ENCODE results near the gene GRIK4. TPM values are rescaled to one million over a fixed set of nuclear protein-coding genes. Genes with fewer than 3 reads are reported as not detected.

The GRIK4 gene
- total RNA-seq, 1 experiment from 2014 or later = 3.3 TPM

DNA sequence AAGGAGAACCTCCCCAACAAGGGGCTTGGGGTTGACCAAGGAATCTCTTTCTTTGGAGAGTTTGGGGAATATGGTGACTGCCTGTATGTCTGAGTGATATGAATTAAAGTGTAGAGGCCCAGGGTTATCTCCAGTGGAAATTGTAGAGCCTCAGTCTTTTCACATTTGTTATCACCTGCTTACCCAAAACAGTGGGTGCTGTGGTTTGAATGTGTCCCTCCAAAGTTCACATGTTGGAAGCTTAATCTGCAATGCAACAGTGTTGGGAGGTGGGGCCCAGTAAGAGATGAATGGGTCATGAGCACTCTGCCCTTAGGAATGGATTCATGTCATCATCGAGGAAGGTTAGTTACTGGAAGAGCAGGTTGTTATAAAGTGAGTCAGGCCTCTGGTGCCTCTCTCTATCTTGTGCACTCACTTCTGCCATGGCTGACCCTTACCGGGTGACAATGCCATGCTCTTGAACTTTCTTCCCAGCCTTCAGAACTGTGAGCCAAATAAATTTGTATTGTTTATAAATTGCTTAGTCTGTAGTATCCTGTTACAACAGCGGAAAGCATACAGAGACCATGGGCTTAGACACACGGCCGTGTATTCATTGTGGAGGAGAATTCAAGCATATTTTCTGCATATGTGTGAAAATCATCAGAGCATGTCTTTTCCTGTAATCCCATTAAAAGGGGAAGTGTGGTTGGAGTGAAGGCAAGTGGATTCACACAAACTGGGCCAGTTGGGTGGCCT is 398.3 kb downstream of the GRIK4 start:
- H3K36me3 Mint-ChIP-seq = no peaks in the 10 kb centered on the region
- H3K4me3 Mint-ChIP-seq = no peak overlapping the region

DNA sequence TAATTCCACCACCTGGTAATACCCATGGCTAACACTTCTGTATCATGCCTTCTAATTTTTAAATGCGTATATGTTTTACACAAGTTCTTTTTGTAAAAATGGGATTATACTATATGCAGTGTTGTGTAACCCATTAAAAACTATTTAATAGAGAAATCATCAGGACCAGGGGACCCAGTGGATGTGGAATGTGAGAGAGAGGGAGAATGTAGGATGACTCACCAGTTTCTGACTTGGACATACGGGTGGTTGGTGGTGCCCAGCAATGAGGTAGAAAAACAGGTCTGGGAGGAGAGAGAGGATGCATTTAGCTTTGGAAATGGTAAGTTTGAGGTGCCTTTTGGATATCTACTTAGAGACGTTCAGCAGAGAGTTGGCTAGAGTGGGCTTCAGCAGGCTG is 400.4 kb downstream of the GRIK4 start:
- Mint-ChIP-seq H3K4me3 (no peak overlapping the region), H3K27ac (no peak overlapping the region), H3K9me3 (peaks cover 5% of the 10 kb centered on the region; the same call in 1 of the 2 replicates), H3K27me3 (ENCODE audit: low read depth) (no peaks in the 10 kb centered on the region; the same call in 1 of the 2 replicates), H3K36me3 (no peaks in the 10 kb centered on the region), H3K4me1 (peaks cover 9% of the 10 kb centered on the region)
- ChIA-PET POLR2A (no interaction called here), CTCF (interaction anchor here (0.5 to 4.2 kb wide), 21 partner anchors 8 to 283 kb away, joined by 3 to 41 read pairs (median 4); no protein-coding TSS in a partner anchor)
- no peak for ATAC-seq
- DNase-seq (ENCODE audit: low spot score) = no peak
- TF ChIP-seq CREB1 (CRISPR knock-in tag; IDR thresholded peaks at IDR 0.05) (no peak), ESRRA (CRISPR knock-in tag; IDR thresholded peaks at IDR 0.05; ENCODE audit: borderline replicate concordance) (no peak), KAT7 (CRISPR knock-in tag; IDR thresholded peaks at IDR 0.05; ENCODE audit: borderline replicate concordance) (no peak), NR2C2 (CRISPR knock-in tag; IDR thresholded peaks at IDR 0.05) (no peak), TCF7 (CRISPR knock-in tag; IDR thresholded peaks at IDR 0.05; ENCODE audit: low read depth) (no peak), FOXP1 (CRISPR knock-in tag; IDR thresholded peaks at IDR 0.05; ENCODE audit: borderline replicate concordance) (no peak), TP53 (CRISPR knock-in tag; IDR thresholded peaks at IDR 0.05) (no peak), ETV6 (CRISPR knock-in tag; IDR thresholded peaks at IDR 0.05) (no peak), GTF2I (CRISPR knock-in tag; conservative IDR thresholded peaks at IDR 0.05) (no peak), CBFB (CRISPR knock-in tag; IDR thresholded peaks at IDR 0.05; ENCODE audit: low read depth) (no peak), NFYB (CRISPR knock-in tag; conservative IDR thresholded peaks at IDR 0.05; ENCODE audit: low read depth) (no peak)
- TF ChIP-seq, protein P1, sequence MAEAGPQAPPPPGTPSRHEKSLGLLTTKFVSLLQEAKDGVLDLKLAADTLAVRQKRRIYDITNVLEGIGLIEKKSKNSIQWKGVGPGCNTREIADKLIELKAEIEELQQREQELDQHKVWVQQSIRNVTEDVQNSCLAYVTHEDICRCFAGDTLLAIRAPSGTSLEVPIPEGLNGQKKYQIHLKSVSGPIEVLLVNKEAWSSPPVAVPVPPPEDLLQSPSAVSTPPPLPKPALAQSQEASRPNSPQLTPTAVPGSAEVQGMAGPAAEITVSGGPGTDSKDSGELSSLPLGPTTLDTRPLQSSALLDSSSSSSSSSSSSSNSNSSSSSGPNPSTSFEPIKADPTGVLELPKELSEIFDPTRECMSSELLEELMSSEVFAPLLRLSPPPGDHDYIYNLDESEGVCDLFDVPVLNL (CRISPR knock-in tag; IDR thresholded peaks at IDR 0.05; ENCODE audit: borderline replicate concordance, low read depth) = no peak

More for the DNA sequence above, 398.3 kb downstream of the GRIK4 start:
- TF ChIP-seq ZMAT4 (CRISPR knock-in tag; IDR thresholded peaks at IDR 0.05) (no peak), JAZF1 (CRISPR knock-in tag; IDR thresholded peaks at IDR 0.05) (no peak), ZNF423 (CRISPR knock-in tag; IDR thresholded peaks at IDR 0.05) (no peak), ZBTB21 (CRISPR knock-in tag; IDR thresholded peaks at IDR 0.05; ENCODE audit: borderline replicate concordance) (no peak), ZNF396 (CRISPR knock-in tag; IDR thresholded peaks at IDR 0.05; ENCODE audit: borderline replicate concordance) (no peak), ETV6 (CRISPR knock-in tag; IDR thresholded peaks at IDR 0.05) (no peak), CREB1 (CRISPR knock-in tag; IDR thresholded peaks at IDR 0.05) (no peak), STAT6 (CRISPR knock-in tag; conservative IDR thresholded peaks at IDR 0.05; ENCODE audit: low read depth) (no peak), SMAD4 (CRISPR knock-in tag; IDR thresholded peaks at IDR 0.05) (no peak), HMGA2 (CRISPR knock-in tag; IDR thresholded peaks at IDR 0.05) (no peak), ZNF219 (CRISPR knock-in tag; IDR thresholded peaks at IDR 0.05; ENCODE audit: borderline replicate concordance) (no peak), TCF7 (CRISPR knock-in tag; IDR thresholded peaks at IDR 0.05; ENCODE audit: low read depth) (no peak)
- TF ChIP-seq, protein P2, sequence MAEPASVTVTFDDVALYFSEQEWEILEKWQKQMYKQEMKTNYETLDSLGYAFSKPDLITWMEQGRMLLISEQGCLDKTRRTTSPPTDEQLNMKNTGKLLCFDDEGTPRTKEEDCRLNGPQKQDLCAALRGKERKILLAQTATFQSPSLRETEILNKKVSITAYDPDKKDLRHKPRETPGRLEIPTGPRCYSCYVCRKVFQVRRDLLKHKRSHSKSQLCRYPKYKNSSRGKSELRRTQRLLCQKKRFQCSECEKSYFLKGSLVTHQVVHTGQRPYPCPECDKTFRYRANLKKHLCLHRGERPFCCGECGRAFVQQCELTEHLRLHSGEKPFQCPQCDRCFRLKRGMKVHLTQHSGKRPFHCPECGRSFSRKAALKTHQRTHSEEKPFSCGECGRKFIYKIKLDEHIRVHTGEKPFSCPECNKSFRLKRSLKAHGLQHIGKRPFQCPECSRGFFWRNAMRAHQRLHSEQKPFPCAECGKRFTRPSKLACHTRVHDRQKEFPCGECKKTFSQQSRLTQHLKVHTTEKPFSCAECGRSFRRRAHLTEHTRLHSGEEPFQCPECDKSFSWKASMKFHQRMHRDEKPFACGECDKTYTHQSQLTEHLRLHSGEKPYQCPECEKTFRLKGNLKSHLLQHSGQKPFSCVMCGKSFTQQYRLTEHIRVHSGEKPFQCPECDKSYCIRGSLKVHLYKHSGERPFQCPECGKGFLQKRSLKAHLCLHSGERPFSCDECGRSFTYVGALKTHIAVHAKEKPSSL (CRISPR knock-in tag; conservative IDR thresholded peaks at IDR 0.05) = no peak
- TF ChIP-seq, protein P3, sequence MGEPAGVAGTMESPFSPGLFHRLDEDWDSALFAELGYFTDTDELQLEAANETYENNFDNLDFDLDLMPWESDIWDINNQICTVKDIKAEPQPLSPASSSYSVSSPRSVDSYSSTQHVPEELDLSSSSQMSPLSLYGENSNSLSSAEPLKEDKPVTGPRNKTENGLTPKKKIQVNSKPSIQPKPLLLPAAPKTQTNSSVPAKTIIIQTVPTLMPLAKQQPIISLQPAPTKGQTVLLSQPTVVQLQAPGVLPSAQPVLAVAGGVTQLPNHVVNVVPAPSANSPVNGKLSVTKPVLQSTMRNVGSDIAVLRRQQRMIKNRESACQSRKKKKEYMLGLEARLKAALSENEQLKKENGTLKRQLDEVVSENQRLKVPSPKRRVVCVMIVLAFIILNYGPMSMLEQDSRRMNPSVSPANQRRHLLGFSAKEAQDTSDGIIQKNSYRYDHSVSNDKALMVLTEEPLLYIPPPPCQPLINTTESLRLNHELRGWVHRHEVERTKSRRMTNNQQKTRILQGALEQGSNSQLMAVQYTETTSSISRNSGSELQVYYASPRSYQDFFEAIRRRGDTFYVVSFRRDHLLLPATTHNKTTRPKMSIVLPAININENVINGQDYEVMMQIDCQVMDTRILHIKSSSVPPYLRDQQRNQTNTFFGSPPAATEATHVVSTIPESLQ (CRISPR knock-in tag; IDR thresholded peaks at IDR 0.05) = no peak
- no peak for ATAC-seq
- ChIA-PET CTCF (no interaction called here), POLR2A (no interaction called here)
- no peak for DNase-seq (ENCODE audit: low spot score)
- Mint-ChIP-seq H3K27me3 (ENCODE audit: low read depth) (peaks cover 2% of the 10 kb centered on the region; the same call in 1 of the 2 replicates), H3K27ac (no peak overlapping the region), H3K9me3 (peaks cover 5% of the 10 kb centered on the region; the same call in 1 of the 2 replicates), H3K4me1 (peaks cover 9% of the 10 kb centered on the region)

Measured in WTC11 (cell line).